ENCODE measurements around the gene CHST8.

CHST8 gene

DNA sequence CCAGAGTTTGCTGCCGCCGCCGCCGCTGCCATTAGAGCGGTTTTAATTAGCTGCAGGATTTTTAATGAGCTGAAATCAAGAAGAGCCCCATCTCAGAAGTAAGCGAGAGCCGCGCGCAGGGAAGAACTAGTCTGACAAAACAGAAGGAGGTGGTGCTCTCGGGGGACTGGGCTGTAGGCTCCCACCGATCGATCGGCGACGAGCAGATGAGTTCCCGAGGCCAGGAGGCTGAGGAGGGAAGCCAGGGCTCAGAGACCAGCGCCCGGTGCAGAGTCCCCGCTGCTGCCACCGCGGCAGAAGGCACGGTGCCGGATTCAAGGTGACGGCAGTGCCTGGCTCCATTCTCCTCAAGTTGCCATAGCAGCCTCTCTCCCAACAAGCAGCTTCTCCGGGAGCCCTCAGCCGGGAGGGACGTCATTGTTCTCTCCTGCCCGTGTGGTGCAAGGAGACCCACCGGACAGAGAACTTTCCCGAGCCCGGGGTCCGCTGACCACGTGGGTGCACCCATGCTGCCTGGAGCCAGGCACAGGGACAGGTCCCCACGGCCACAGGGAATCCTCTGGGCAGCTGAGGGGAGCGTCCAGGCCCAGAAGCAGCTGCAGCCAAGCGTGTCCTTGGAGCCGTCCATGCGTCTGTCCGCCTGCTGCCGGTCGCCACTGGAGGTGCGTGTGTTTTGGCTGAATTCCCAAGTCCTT lies 62.9 kb downstream of the CHST8 start:
- DNase-seq (ENCODE audit: low spot score) (peak; percentile 32), ATAC-seq (ENCODE audit: low read depth) (no peak)
- H3K4me1 ChIP-seq (ENCODE audit: insufficient read depth, poor library complexity, severe bottlenecking): no peaks in the 10 kb centered on the region
- H3K36me3 ChIP-seq (ENCODE audit: low read depth): no peaks in the 10 kb centered on the region
- H3K27me3 ChIP-seq (ENCODE audit: insufficient read depth, poor library complexity, severe bottlenecking): peaks cover 32% of the 10 kb centered on the region
- no peak overlapping the region for H3K4me3 ChIP-seq (ENCODE audit: severe bottlenecking)
- H3K27ac ChIP-seq (ENCODE audit: poor library complexity, severe bottlenecking): no peak overlapping the region
- H3K9me3 ChIP-seq (ENCODE audit: severe bottlenecking): no peaks in the 10 kb centered on the region
- TF ChIP-seq, protein P1, sequence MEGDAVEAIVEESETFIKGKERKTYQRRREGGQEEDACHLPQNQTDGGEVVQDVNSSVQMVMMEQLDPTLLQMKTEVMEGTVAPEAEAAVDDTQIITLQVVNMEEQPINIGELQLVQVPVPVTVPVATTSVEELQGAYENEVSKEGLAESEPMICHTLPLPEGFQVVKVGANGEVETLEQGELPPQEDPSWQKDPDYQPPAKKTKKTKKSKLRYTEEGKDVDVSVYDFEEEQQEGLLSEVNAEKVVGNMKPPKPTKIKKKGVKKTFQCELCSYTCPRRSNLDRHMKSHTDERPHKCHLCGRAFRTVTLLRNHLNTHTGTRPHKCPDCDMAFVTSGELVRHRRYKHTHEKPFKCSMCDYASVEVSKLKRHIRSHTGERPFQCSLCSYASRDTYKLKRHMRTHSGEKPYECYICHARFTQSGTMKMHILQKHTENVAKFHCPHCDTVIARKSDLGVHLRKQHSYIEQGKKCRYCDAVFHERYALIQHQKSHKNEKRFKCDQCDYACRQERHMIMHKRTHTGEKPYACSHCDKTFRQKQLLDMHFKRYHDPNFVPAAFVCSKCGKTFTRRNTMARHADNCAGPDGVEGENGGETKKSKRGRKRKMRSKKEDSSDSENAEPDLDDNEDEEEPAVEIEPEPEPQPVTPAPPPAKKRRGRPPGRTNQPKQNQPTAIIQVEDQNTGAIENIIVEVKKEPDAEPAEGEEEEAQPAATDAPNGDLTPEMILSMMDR (IDR thresholded peaks at IDR 0.05; ENCODE audit: poor library complexity, severe bottlenecking): no peak

DNA sequence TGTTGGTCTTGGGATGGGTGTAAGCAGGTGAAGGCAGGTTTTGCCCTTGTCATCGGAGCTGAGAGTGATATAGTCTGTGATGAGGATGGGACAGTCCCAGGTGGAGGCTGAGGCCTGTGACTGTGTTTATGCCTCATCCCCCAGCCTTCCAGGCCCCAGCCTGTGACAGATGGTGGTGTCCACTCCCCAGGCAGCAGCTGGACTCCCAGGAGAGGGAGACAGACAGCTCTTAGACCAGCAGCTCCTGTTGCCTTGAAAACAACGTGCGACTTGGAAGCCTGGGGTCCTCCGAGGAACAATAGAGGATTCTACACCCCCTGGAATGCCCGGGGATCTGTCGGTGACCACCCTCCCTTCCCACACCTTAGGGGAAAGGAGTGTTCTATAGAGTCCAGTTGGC lies 63.8 kb downstream of the CHST8 start:
- H3K9me3 ChIP-seq (ENCODE audit: severe bottlenecking): no peaks in the 10 kb centered on the region
- H3K4me3 ChIP-seq (ENCODE audit: severe bottlenecking): no peak overlapping the region
- peaks cover 27% of the 10 kb centered on the region for H3K27me3 ChIP-seq (ENCODE audit: insufficient read depth, poor library complexity, severe bottlenecking)
- ATAC-seq (ENCODE audit: low read depth) (no peak), DNase-seq (ENCODE audit: low spot score) (peak; percentile 23)
- no peak overlapping the region for H3K27ac ChIP-seq (ENCODE audit: poor library complexity, severe bottlenecking)
- no peaks in the 10 kb centered on the region for H3K36me3 ChIP-seq (ENCODE audit: low read depth)
- no peaks in the 10 kb centered on the region for H3K4me1 ChIP-seq (ENCODE audit: insufficient read depth, poor library complexity, severe bottlenecking)
- TF ChIP-seq, protein P1 (IDR thresholded peaks at IDR 0.05; ENCODE audit: poor library complexity, severe bottlenecking): no peak

DNA sequence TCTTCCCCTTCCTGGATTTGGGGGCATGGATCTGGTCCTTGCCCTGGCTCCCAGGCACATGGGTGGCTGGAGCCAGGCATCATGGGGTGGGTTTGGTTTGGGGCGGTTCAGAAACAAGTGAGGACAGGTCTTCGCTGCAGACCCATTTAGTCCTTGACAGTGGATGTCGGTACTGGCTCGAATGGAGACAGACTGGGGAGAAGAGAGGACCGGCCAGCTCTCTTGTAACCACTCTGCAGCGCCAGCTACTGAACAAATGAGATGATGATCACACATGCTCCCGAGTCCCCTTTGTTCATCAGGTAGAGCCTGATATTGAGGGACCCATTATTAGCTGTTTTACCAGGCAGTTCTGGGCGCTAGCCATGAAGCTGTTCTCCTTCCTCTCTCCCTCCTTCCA lies 64.5 kb downstream of the CHST8 start:
- Histone ChIP-seq H3K27me3 (ENCODE audit: insufficient read depth, poor library complexity, severe bottlenecking) (peaks cover 25% of the 10 kb centered on the region), H3K9me3 (ENCODE audit: severe bottlenecking) (no peaks in the 10 kb centered on the region), H3K4me3 (ENCODE audit: severe bottlenecking) (no peak overlapping the region), H3K4me1 (ENCODE audit: insufficient read depth, poor library complexity, severe bottlenecking) (no peaks in the 10 kb centered on the region), H3K27ac (ENCODE audit: poor library complexity, severe bottlenecking) (no peak overlapping the region), H3K36me3 (ENCODE audit: low read depth) (no peaks in the 10 kb centered on the region)
- DNase-seq (ENCODE audit: low spot score): no peak
- TF ChIP-seq, protein P1 (IDR thresholded peaks at IDR 0.05; ENCODE audit: poor library complexity, severe bottlenecking): no peak
- no peak for ATAC-seq (ENCODE audit: low read depth)

DNA sequence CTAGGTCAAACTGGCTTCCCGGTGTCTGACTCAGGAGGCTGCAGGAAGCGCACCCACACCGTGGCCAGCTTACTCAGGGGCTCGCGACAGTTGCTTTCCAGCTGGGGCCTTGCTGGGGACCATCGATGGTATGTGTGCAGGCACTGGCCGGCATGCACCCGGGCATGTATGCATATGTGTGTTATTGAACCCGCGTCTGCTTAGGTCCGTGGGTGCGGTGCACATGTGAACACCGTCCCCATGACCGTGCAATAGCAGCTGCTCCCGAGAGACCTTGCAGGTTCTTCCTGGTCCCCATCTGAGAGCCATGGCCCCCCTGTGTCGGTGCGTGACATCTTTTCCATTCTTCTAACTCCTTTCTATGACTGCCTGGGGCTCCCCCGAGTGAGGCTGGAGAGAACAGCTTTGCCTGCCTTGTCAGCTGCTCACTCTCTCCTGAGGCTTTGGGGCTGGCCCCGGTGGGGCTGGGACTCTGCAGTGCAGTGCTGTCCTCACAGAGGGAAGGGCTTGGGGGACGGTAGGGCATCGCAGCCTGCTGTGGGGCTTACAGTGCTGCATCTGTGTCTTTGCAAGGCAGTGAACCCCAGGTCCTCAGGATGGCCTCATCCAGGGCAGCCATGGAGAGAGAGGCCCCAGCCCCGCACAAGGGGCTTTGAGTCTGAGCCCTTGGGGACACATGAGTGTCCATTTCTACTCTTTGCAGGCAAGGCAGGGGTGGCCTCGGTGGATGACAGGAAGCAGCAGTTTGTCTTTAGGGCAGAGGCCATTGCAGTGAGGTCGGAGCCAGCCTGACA lies 65.1 kb downstream of the CHST8 start:
- ATAC-seq (ENCODE audit: low read depth) (no peak), DNase-seq (ENCODE audit: low spot score) (no peak)
- Histone ChIP-seq H3K27ac (ENCODE audit: poor library complexity, severe bottlenecking) (no peak overlapping the region), H3K36me3 (ENCODE audit: low read depth) (no peaks in the 10 kb centered on the region), H3K4me1 (ENCODE audit: insufficient read depth, poor library complexity, severe bottlenecking) (no peaks in the 10 kb centered on the region), H3K4me3 (ENCODE audit: severe bottlenecking) (no peak overlapping the region), H3K27me3 (ENCODE audit: insufficient read depth, poor library complexity, severe bottlenecking) (peaks cover 25% of the 10 kb centered on the region), H3K9me3 (ENCODE audit: severe bottlenecking) (no peaks in the 10 kb centered on the region)
- TF ChIP-seq, protein P1 (IDR thresholded peaks at IDR 0.05; ENCODE audit: poor library complexity, severe bottlenecking): no peak

Measured in RWPE2 (cell line).